Activated CD4-positive, CD25-positive, alpha-beta regulatory T cell (primary cell): ENCODE data around the gene PHETA1.
A peak's percentile ranks its signal among the peaks of the same experiment; 100 is the strongest.

Source experiments
- DNase-seq, 4 experiments: peaks; one replicate each; lab custom pipeline; 2025; lab: John Stamatoyannopoulos, UW

The PHETA1 gene

DNA sequence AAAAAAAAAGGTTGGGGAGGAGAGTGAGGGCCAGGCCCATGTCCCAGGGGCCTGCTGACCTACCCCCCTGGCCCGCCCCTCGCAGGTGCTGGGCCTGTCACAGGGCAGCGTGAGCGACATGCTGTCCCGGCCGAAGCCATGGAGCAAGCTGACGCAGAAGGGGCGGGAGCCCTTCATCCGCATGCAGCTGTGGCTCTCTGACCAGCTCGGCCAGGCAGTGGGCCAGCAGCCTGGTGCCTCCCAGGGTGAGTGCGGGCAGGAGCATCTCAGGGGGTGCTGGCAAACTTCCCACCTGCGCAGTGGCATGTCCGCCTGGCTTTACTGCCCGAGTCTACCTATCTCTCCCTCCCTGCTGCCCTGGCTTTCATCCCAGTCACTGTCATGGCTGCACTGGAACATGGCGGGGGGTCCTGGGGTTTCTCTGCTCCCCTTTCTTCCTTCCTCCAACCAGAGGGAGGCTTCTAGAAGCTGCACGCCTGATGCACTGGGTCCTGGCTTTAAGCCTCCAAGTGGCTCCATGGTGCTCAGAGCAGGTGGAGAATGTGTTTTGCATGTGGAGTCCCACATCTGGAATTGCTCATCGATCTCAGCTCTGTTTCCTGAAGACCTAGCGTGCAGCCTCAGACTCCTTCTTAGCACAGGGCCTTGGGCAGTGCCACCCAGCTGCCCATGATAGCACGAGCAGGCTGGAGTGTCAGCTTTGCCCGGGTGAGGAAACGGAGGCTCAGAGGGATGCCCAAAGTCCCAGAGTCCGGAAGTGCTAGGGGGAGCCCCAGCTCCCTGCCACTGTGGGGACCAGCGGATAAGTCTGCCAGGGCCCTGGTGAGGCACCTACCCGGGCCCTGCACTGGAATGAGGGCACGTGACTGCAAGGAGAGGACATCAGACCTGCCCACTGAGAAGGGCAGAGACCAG is 46.3 kb downstream of the PHETA1 start:
- no peak for DNase-seq

DNA sequence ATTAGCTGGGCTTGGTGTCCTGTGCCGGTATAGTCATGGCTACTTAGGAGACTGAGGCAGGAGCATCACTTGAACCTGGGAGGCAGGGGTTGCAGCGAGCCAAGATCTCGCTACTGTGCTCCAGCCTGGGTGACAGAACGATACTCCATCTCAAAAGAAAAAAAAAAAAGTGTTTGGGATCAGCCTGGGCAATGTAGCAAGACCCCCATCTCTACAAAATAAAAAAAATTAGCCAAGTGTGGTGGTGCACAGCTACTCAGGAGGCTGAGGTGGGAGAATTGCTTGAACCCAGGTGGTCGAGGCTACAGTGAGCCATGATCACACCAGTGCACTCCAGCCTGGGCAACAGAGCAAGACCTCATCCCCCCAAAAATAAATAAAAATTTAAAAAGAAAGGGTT is 47.6 kb downstream of the PHETA1 start:
- DNase-seq = no peak

DNA sequence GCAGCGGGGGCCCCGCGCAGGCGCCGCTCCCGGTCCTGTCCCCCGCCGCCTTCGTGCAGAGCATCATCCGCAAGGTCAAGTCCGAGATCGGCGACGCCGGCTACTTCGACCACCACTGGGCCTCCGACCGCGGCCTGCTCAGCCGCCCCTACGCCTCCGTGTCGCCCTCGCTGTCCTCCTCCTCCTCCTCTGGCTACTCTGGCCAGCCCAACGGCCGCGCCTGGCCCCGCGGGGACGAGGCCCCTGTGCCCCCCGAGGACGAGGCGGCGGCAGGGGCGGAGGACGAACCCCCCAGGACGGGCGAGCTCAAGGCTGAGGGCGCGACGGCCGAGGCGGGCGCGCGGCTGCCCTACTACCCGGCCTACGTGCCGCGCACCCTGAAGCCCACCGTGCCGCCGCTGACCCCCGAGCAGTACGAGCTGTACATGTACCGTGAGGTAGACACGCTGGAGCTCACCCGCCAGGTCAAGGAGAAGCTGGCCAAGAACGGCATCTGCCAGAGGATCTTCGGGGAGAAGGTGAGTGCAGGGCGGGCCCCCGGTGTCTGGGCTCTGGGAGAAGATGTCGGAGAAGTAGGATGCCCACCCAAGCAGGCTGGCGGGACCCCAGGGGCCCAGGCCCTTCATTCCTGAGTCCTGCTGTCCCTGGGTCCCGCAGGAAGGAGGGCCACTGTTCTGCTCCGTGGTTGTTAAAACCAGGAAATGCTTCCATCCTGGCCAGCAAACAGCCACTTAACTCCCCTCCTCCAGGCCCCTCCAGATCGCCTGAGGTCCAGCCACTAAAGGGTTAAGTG is 48.4 kb downstream of the PHETA1 start:
- DNase-seq = no peak

DNA sequence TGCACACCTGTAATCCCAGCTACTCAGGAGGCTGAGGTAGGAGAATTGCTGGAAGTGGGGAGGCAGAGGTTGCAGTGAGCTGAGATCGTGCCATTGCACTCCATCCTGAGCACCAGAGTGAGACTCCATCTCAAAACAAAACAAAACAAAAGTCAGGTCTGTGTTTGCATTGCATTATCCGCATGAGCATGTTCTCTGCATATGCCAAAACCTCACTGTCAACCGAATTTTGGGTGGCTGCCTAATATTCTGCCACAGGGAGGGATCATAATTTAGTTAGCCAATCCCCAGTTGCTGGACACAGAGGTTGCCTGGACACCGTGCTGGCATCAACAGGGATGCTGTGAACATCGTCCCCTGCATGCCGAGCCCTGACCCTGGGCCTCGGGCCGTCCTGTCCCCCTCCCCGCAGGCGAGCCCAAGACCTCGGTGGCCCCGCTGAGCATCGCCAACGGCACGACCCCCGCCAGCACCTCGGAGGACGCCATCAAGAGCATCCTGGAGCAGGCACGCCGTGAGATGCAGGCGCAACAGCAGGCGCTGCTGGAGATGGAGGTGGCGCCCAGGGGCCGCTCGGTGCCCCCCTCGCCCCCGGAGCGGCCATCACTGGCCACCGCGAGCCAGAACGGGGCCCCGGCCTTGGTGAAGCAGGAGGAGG is 49.2 kb downstream of the PHETA1 start:
- DNase-seq = no peak

DNA sequence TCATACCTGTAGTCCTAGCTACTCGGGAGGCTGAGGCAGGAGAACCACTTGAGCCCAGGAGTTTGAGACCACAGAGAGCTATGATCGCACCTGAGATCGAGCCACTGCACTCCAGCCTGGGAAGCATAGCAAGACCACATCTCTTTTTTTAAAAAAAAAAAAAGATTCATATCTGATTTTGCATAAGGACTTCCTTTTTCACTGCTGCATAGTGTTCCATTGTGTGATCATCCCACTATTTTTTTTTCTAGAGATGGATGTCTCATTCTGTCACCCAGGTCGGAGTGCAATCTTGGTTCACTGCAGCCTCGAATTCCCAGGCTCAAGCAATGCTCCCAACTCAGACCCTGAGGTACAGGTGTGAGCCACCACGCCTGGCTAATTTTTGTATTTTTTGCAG is 50.4 kb downstream of the PHETA1 start:
- no peak for DNase-seq

DNA sequence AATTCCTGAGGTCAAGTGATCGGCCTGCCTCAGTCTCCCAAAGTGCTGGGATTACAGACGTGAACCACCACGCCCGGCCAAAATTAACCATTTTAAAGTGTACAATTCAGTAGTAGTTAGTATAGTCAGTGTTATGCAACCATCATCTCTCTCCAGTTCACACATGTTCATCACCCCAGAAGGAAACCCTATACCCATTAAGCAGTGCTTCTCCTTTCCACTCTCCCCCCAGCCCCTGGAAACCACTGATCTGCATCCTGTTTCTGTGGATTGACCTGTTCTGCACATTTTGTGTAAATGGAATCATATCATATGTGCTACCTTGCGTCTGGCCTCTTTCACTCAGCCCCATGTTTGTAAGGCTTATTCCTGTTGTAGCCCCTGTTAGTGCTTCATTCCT is 52.2 kb downstream of the PHETA1 start:
- DNase-seq = no peak

DNA sequence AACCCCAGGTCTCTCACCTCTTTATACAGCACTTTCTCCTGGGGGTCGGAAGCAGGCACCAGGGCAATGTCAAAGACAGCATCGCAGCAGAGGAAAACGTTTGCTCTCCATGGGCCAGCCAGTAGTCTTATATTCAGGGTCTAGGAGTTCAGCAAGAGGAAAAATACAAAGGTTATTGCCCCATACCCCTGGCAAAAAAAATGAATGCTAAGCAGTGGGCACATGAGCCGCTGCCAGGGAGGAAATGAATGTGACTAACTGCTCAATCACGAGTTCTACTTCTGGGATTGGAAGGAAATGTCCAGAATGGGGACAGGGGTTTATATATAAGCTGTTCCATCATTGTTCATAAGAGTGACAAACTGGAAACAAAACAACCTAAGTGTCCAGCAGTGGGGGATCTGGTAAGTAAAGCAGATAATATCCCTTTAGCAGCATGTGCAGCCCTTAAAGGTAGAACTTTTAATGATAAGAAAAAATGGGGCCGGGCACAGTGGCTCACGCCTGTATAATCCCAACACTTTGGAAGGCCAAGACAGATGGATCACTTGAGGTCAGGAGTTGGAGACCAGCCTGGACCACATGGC is 53.8 kb downstream of the PHETA1 start:
- no peak for DNase-seq

DNA sequence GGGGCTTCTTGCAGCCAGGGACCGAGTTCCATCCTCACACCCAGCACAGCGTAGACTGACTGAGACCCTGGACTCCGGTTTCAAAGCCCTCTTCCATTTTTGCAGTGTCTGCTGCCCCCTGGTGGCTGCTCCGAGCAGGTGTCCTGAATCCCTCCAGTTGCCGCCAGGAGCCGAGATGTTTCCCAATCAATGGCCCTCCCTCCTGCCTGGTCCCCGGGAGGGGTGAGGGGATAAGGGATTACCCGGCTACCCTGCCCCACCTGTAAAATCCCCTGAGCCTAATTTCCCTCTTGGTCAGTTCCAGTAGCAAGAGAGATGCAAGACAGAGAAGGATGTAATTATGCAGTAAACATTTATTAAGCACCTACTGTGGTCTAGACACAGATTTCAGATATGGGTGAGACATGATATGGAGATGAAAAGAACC is 55.0 kb downstream of the PHETA1 start:
- DNase-seq = peak; percentile 33 to 57 (median 53)

DNA sequence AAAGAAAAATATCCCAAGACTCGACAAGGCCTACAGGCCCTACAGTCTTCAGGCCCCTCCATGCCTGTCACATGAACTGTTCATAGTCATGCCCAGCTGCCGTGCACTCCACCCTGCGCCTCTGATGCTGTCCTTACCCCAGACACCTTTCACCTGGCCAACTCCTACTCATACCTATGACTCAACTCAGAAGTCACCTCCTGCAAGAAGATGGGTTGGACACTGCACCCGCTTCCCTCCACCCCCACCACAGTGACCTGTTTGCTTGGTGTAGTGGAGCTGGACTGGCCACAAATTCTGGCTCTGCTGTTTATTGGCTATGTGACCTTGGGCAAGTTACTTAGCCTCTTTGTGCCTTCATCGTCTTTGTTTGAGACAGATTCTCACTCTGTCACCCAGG is 56.2 kb downstream of the PHETA1 start:
- DNase-seq = no peak

DNA sequence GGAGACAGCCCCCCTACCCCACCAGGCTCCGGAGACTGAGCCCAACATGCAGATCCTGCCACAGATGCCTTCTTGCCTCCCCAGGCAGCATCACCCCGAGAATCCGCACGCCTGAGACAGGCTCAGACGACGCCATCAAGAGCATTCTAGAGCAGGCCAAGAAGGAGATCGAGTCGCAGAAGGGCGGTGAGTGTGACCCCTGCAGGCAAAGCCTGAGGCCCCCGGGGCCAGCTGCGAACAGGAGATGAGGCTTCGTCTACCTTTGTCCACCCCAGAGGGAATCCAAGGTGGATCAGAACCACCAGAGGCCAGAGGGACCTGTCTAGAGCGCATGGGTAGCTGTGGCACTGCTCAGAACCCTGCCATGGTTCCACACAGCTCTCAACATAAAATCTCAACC is 56.9 kb downstream of the PHETA1 start:
- no peak for DNase-seq

DNA sequence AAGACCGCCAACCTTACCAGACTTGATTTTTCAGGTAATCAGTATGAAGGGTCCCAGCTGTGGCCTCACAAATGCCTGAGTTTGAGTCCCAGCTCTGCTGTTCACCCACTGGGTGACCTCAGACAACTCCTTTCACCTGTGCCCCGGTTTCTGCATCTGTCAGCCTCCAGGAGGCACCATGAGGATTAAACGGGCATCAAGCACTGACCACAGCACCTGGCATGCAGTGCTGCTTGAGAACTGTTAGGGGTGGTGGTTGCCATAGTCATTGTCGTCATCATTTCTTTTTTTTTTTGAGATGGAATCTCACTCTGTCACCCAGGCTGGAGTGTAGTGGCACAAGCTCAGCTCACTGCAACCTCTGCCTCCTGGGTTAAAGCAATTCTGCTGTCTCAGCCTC is 57.9 kb downstream of the PHETA1 start:
- no peak for DNase-seq
